IPS DF 4.7 (cell line): ENCODE data around the gene NOTCH2.

Experiments
- DNase-seq: peaks from one replicate; pipeline ENCODE4 v3.0.0-alpha.2; 2013; ENCODE audit warnings: low spot score; ENCODE audit errors: extremely low read depth

NOTCH2 gene

DNA sequence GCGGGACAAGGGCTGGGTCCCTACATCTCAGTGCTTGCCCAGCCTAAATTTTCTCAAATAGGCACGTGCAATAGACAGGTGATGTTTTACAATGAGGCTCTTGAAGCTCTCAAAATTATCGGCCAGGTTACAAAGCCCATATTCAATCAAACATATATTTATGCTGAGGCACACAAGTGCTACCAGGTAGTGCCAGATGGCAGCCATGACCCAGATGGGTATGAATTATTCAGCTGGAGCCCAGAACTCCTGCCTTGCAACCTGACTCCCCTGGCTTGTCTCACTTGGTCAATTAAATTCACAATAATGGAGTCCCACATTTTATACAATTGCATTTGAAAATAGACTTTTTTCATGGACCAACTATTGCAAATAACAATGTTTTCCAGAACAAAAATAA, 160.8 kb downstream of the NOTCH2 start:
- DNase-seq: no peak

DNA sequence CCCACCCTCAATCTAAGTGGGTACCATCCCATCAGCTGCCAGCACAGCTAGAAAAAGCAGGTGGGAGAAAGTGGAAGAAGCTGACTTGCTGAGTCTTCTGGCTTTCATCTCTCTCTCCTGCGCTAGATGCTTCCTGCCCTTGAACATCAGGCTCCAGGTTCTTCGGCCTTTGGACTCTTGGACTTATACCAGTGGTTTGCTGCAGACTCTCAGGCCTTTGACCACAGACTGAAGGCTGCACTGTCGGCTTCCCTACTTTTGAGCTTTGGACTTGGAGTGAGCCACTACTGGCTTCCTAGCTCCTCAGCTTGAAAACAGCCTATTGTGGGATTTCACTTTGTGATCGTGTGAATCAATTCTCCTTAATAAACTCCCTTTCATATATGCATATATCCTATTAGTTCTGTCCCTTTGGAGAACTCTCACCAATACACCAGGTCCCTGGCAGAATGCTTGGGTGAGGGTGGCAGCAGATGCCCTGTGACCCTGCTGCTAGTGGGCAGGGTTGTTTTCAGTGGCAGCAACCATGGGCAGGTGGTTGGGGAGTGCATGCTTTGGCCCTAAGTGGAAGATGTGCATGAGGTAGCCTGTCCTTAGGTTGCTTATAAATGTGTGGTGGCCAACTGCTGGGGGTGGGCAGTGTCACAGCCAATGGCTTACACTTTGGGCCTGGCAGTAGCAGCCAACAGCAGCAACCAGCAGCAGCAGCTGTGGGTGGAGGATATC, 162.4 kb downstream of the NOTCH2 start:
- no peak for DNase-seq

DNA sequence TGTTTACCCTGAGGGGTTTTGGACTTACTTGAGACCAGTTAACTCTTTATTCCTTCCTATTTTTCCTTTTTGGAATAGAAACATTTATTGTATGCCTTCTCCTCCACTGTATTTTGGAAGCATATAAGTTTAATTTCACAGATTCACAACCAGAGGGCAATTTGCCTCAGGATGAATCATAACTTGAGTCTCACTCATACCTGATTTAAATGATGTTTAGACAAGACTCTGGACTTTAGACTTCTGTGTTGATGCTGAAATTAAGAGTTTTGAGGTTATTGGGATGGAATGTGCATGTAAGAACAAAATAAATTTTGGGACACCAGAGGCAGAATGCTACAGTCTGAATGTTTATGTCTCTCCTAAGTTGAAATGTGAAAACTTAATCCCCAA, 166.0 kb downstream of the NOTCH2 start:
- DNase-seq: no peak

DNA sequence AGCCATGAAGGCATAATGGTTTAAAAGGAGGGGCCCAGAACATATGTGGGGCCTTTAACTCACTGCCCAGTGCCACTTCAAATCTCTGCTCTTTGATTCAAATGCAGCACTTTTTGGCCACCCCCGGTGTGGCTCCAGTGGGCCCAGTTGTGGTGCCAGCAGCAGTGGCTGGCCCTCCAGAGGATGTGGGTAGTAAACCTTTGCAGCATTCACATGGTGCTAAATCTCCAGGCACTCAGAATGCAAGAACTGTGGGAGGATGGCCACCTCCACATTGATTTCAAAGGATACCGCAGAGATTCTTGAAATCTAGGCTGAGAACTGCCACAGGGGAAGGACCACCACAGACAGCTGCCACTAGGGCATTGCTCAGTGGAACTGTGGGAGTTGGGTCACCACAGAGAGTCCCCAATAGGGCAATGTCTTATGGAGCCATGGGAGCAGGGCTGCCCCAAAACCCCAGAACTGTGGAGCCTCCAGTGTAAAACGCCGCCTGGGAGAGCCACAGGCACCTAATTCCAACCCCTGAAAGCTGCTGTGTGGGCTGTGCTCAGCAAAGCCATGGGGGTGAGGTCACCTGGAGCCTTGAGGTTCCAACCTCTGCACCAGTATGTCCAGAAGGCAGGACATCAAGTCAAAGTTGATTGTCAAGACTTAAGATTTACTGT, 166.6 kb downstream of the NOTCH2 start:
- no peak for DNase-seq

DNA sequence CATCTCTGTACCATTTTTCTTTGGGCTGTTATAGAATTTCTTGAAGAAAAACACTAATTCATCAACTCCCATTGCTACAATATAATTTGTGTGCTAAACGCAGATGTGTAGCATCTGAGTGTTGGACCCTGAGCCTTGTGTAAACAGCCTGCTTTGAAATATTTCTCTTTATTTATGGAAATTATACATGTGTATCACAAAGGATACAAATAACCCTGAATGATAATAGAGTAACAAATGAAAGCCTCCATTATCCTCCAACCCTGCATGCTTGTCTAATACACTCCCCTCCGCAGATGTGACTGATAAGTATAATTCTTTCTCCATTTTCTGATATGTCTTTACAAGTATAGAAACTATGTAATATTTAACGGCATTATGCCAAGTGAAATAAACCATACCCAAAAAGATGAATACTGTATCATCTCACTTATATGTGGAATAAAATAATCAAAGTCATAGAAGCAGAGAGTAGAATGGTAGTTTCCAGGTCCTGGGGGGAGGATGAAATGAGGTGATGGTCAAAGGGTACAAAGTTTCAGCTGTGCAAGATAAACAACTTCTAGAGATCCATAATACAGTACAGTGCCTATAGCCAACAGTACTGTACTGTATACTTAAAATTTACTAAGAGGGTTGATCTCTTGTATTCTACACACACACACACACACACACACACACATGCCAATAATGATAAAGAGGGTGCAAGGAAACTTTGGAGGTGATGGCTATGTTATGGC, 170.3 kb downstream of the NOTCH2 start:
- DNase-seq: no peak

DNA sequence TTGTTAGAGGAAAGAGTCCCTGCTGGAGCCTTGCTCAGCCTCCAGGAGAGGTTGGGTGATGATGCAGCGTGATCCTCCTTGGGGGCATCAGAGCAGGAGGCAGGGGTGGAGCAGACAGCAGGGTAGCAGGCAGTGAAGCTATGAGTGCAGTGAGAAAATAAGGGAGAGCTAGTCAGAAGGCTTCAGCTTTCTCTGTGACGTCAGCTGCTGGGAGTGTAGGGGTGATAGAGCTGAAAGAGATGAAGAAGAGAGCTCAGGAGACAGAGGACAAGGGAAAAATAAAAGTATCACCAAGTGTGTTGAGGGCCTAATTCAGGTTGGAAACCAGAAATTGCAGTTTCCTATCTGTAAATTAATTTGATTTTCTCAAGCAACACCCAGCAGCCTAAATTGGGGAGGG, 170.9 kb downstream of the NOTCH2 start:
- DNase-seq: no peak

DNA sequence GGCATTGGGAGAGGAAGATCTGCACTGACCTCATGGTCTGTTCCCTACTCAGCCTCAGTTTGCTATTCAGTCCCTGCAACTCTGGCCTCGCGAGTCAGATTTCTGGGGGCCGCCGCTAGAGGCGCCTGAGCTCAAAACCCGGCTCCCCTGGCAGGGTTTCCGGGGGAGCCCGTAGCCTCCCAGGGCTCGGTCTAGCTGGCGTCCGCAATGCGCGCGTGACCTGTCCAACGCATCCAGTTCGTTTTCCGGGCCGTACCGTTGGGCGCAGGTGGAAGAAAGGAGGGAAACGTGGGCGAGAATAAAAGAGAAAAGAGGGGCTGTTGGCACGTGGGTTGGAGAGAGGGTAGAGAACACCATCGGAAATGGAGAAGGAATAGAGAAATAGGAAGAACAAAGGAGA, 173.2 kb downstream of the NOTCH2 start, which contains the start of gene ADAM30:
ADAM30 (minus strand) TSS at position 213 of the 400 bp plus-strand sequence; CDS start at position 34, 179 bp downstream.
- no peak for DNase-seq

GRCh38 chr1:119895102-119895501, 174.4 kb downstream of the NOTCH2 start:
- no peak for DNase-seq

DNA sequence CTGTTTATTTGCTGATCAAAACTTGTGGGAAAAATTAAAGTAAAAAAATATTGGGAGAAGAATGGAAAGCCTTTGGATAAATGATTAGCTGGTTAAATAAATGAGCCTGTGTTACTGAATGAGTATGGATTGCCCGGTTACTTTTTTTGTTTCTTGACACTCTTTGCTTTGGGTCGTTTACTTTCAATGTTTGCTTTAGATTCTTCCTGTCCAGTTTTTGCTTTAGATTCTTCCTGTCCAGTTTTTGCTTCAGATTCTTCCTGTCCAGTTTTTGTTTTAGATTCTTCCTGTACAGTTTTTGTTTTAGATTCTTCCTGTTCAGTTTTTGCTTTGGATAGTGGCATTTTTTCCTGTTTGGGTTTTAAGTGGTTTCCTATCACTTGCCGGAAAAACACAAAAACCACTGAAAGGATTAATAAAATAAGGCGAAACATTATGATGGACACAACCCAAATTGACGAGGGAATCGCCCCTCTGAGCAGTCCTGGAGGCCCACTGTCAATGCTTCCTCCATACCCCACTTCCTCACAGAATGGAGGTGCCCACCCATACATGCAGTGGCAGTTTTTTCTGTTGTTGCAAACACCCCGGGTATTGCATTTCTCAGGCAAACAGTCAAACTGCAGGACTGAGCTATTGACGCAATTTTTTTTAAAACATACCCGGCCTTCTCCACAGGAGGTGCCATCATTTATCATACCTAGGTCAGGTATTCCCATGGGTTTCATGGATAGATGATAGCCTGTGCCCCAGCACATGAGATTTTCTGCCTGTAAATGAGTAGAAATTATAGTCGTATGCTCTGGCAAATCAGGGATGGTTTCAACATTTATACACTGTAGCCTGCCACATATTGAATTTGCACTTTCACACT, 175.4 kb downstream of the NOTCH2 start:
- no peak for DNase-seq

- DNase-seq: no peak
These were observed 176.1 kb downstream of the NOTCH2 start for GRCh38 chr1:119893238-119893791.

DNA sequence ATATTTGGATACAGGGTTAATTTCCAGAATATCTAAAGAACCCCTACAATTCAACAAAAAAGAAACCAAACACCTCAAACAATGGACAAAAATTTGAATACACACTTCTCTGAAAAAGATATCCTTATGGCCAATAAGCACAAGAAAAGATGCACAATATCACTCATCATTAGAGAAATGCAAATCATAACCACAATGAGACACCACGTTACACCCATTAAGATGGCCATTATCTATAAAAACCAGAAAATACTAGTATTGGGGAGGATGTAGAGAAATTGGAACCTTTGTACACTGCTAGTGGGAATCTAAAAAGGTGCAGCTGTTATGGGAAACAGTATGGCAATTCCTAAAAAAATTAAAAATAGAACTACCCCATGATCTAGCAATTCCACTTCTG, 178.1 kb downstream of the NOTCH2 start:
- no peak for DNase-seq

- DNase-seq: no peak
These were observed 181.0 kb downstream of the NOTCH2 start for GRCh38 chr1:119888476-119888875.

DNA sequence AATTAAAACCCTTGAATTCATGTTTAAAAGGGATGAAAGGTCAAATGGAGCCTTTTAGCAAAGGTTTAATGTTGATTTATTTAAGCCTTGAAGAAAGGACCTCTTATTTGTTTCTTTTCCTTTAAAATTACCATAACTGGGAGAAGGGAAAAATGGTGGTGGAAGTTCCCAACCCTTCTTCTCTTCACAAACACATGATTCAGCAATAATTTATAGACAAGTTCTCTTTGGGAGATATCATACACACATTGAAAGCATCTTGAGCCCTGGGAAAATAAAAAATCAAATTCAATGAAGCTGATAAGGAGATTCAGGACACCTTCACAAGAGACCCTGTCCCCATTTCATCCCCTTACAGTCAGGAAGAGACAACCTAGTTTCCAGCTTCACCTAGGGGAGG, 182.0 kb downstream of the NOTCH2 start:
- no peak for DNase-seq

- DNase-seq: no peak
These were observed 183.3 kb downstream of the NOTCH2 start for GRCh38 chr1:119885903-119886783.

GRCh38 chr1:119884711-119885110, 184.8 kb downstream of the NOTCH2 start:
- no peak for DNase-seq

DNA sequence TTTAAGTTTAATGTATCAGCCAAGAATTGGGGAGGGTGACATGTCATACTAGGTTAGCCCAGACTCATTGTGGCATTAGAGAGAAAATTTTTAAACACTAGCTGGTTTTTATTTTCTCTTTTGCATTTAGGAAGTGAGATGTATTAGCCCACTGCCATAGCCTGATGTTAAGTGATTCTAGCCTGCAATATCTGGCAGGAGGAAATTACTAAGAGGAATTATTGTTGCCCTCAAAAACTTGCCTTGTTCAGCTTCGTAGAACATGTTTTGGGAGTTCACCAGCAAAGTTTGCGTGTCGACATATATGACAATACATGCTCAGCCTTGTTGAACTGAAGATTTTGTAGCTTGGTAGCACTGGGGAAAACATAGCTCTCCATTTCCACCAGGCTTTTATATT, 185.6 kb downstream of the NOTCH2 start:
- no peak for DNase-seq

DNA sequence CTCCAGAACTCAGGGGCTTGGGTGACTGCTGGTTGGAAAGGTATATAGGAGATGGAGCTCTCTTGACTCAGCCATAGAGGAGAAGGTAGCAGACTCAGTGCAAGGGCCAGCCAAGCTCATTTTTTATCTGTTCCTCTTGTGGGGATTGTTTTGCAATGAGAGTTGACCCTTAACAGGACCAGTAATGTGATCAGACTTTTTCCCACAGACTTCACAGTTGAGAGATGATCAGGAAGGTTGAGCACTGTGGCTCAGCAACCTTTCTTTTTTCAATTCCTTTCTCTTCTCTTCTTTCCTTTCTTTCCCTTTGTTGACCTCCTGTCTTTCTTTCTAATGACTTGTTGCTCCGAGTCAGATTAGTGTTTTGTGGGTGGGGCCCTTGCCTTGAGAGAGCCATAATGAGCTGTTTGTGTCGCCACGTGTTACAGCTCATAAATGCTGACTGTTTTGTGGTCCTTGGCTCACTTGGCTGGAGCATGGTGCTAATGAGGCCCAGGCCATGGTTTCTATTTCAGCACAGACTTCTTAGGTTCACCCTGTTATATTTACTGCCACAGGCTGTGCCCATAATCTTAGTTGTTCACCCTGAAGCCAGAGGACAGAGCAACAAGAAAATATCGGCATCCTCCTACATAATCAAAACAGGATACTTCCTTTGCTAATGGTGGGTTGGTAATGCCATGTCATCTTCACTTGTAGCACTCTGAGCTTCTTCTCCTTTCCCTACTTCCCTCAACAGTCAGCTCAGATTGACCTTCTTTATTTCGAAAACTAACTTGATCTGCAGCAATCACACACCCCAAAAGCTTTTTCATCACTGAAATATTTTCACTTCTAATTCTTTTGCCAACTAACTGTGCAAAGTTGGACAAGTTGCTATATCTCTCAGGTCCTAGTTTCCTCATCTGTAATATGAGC, 187.1 kb downstream of the NOTCH2 start:
- no peak for DNase-seq

DNA sequence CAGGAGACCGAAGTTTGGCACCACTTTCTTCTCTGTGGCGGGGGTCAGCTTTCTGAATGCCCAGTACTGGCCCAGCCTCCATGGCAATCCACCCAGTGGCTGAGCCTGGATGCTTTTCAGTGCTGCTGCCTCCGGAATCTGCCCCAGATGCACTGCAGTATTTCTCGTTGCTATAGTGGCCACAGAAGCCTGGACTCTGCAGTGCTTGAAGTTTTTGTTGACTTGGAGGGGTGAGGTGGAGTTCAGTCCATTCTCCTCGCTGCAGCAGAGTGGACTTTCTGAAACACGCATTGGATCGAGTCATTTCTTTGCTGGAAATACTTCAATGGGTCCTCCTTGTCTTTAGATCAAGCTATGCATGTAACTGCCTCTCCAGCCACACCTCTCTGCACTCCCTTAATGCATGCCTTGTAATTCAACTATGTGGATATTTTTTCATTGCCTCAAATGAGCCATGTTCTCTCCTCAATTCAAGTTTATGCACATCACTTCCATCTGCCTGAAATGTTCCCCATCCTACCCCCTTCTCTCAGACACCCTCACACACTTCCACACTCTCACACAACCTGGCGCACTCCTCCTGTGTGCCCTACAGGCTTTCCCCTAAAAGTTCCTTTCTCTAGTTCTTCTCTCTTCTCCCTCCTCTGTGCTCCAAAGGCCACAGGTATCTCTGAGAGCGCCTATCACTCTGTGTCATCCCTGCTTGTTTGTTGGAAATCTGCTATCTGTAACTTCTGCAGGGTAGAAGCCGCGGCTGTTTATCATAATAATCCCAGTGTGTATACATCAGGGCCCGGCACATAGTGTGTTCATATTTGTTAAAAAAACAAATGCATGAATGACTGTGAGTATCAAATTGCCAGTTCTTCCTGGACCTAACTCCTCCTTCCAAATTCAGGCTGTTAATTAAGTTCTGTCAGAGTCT, 189.7 kb downstream of the NOTCH2 start:
- DNase-seq: no peak
